T-helper 17 cell (primary cell): ENCODE data around the gene ZNF524. TPM values are rescaled to one million over a fixed set of nuclear protein-coding genes. Genes with fewer than 3 reads are reported as not detected.
A peak's percentile ranks its signal among the peaks of the same experiment; 100 is the strongest.

Experiments used
- ATAC-seq: fragments of 150-1000 bp; cut with Tn5 transposase; 2 replicates; pipeline ENCODE4 v1.10.0; 2021; ENCODE audit warnings: mild to moderate bottlenecking, moderate library complexity
- DNase-seq, 3 donors: peaks; one replicate each; pipeline versions ENCODE4 v3.0.0 to v3.0.0-alpha.2; 2020 to 2021
- H3K9me3 ChIP-seq: one replicate; pipeline ENCODE4 v1.7.0; 2013; ENCODE audit warnings: low read length, mild to moderate bottlenecking; ENCODE audit not compliant: control insufficient read depth, poor library complexity, severe bottlenecking
- H3K27ac Mint-ChIP-seq: one replicate; pipeline ENCODE4 v1.8.0; 2022; ENCODE audit warnings: mild to moderate bottlenecking, moderate library complexity, mixed read lengths
- H3K27me3 Mint-ChIP-seq: one replicate; pipeline ENCODE4 v1.8.0; 2022; ENCODE audit warnings: mixed read lengths
- H3K36me3 Mint-ChIP-seq: one replicate; pipeline ENCODE4 v1.8.0; 2022; ENCODE audit warnings: low read depth, mixed read lengths
- H3K4me1 Mint-ChIP-seq: one replicate; pipeline ENCODE4 v1.8.0; 2022; ENCODE audit warnings: mild to moderate bottlenecking, mixed read lengths
- H3K4me3 Mint-ChIP-seq: one replicate; pipeline ENCODE4 v1.8.0; 2022; ENCODE audit warnings: mild to moderate bottlenecking, moderate library complexity, mixed read lengths
- total RNA-seq, 4 donors: library from RNA in 2 of 4; stranded (reverse) in 2 of 4; gene quantifications; one replicate each; pipeline ENCODE4 v1.2.3 and lab custom pipeline; 2022 to 2026

Gene ZNF524
- total RNA-seq, 2 donors from 2014 or later = 16.6 to 17.0 TPM

GRCh38 chr19:55646889-55647731, 47.0 kb downstream of the ZNF524 start:
- Mint-ChIP-seq H3K27me3 (no peaks in the 10 kb centered on the region), H3K4me3 (peak overlapping the region; percentile 71), H3K27ac (peak overlapping the region; percentile 60), H3K36me3 (no peaks in the 10 kb centered on the region), H3K4me1 (peaks cover 28% of the 10 kb centered on the region)
- no peak for DNase-seq
- ATAC-seq = no peak
- H3K9me3 ChIP-seq = no peaks in the 10 kb centered on the region

DNA sequence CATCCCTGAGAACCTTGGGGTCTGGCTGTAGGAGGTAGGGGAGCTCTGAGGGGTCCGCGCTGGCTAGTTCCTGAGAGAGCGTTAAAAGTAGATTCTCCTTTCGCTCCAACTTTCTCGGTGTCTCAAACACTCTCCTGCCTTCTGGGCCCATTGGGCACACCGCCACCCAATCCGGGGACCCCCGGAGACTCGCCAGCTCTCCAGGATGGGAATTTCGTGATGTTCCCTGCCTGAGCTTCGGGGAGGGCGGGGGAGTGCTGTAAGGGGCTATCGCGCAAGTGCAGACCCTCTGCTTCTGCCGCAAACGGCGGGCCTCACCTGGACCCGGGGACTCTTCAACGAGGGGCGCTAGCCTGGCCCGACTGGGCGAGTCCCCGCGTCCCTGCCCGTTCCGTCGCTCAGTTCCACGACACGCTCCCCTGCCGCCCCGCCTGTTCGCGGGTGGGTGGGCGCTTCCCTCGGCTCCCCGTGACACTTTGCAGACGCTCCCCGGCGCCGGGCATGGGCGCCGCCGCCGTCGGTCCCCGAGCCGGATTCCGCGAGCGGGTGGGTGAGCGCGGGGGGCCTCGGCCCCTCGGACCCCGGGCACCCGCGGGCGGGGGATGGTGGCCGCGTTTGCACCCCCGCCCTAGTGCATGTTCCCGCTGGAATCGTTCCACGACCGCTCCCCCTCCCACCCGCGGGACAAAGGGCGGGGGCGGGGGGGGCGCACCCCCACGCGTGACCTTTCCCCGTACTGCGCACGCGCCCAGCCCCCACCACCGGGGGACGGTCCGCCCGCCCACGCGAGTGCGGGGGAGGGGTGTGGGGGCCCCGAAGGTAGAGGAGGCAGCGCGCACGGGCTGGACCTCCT, 47.9 kb downstream of the ZNF524 start, which contains the start of gene CCDC106:
CCDC106 (plus strand) TSS at position 481 of the 853 bp plus-strand sequence. CDS start 835 bp downstream, outside the sequence.
- H3K4me3 Mint-ChIP-seq = peak within 1 kb of the TSS; percentile 85
- H3K4me1 Mint-ChIP-seq = peaks cover 25% of the 10 kb centered on the region
- H3K27me3 Mint-ChIP-seq = no peaks in the 10 kb centered on the region
- no peaks in the 10 kb centered on the region for H3K9me3 ChIP-seq
- ATAC-seq (peak; percentile 34), DNase-seq (no peak)
- peak within 1 kb of the TSS; percentile 77 for H3K27ac Mint-ChIP-seq
- H3K36me3 Mint-ChIP-seq = no peaks in the 10 kb centered on the region

- DNase-seq = no peak
- ATAC-seq = no peak
- no peaks in the 10 kb centered on the region for H3K27me3 Mint-ChIP-seq
- H3K9me3 ChIP-seq = no peaks in the 10 kb centered on the region
- peaks cover 22% of the 10 kb centered on the region for H3K4me1 Mint-ChIP-seq
- peak overlapping the region; percentile 85 for H3K4me3 Mint-ChIP-seq
- peak overlapping the region; percentile 77 for H3K27ac Mint-ChIP-seq
- no peaks in the 10 kb centered on the region for H3K36me3 Mint-ChIP-seq
These were observed 48.6 kb downstream of the ZNF524 start for GRCh38 chr19:55648585-55649267.

DNA sequence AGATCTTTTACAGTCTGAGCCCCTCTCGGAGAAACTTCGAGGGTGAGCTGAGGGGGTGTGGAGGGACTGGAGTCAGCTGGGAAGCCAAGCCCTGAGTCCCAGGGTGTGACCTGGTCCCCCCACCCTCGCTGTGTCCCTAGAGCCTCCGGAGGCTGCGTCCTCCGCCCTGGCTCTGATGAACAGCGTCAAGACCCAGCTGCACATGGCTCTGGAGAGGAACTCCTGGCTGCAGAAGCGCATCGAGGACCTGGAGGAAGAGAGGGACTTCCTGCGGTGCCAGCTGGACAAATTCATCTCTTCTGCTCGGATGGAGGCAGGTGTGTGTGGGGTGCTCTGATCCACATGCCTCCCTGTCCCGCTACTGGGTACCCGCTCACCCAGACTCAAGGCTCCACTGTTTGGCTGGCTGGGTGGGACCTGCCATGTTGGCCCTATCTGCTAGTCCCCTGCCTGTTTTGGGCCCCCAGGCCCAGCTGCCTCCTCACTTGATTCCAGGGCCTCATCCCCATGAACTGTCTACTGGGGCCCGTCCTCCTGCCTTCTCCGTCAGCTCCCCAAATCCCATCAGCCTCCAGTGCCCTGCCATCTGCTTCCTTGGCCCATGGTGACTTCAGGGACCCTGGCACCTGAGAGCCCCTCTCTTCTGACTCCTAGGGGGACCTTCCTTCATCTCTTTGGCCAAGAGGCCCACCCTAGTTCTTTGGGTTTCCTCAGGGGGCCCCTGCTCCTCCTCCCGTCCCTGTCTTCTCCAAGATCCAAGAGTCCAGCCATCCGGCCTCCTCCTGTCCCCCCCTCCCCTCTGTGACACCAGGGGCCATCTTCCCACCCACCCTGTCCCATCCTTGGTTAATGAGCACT, 49.4 kb downstream of the ZNF524 start:
- Mint-ChIP-seq H3K4me1 (peaks cover 22% of the 10 kb centered on the region), H3K4me3 (peak overlapping the region; percentile 85), H3K27me3 (no peaks in the 10 kb centered on the region), H3K27ac (peak overlapping the region; percentile 77), H3K36me3 (no peaks in the 10 kb centered on the region)
- ATAC-seq = no peak
- DNase-seq = no peak
- no peaks in the 10 kb centered on the region for H3K9me3 ChIP-seq

DNA sequence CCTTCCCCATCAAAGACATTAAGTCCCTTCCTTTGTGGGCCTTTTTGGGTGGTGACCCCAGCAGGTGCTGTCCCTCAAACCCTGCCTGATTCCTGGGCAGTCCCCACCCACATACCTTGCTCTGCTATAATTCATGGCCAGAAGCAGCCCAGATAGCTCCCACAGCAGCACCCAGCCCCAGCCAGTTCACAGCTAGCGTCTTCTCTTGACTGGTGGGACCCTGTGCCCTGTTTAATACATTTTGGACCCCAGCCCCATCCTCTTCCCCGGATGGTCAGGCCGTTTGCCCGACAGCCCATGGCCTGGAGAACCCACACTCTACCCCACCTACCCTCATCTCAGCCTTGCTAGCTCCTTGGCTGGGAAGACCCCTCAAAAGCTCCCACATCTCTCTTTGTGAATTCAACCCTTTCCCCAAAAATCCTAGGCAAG, 50.1 kb downstream of the ZNF524 start:
- no peaks in the 10 kb centered on the region for H3K36me3 Mint-ChIP-seq
- no peaks in the 10 kb centered on the region for H3K27me3 Mint-ChIP-seq
- DNase-seq (no peak), ATAC-seq (no peak)
- peak overlapping the region; percentile 85 for H3K4me3 Mint-ChIP-seq
- peaks cover 21% of the 10 kb centered on the region for H3K4me1 Mint-ChIP-seq
- no peaks in the 10 kb centered on the region for H3K9me3 ChIP-seq
- peak overlapping the region; percentile 61 for H3K27ac Mint-ChIP-seq

GRCh38 chr19:55650602-55651230, 50.6 kb downstream of the ZNF524 start:
- H3K27ac Mint-ChIP-seq = peak overlapping the region; percentile 61
- H3K36me3 Mint-ChIP-seq = no peaks in the 10 kb centered on the region
- H3K4me1 Mint-ChIP-seq = peaks cover 22% of the 10 kb centered on the region
- ATAC-seq (no peak), DNase-seq (no peak)
- peak overlapping the region; percentile 5 for H3K4me3 Mint-ChIP-seq
- no peaks in the 10 kb centered on the region for H3K9me3 ChIP-seq
- H3K27me3 Mint-ChIP-seq = no peaks in the 10 kb centered on the region

- no peak for DNase-seq
- Mint-ChIP-seq H3K4me3 (no peak overlapping the region), H3K4me1 (peaks cover 27% of the 10 kb centered on the region), H3K36me3 (no peaks in the 10 kb centered on the region), H3K27me3 (no peaks in the 10 kb centered on the region), H3K27ac (no peak overlapping the region)
- H3K9me3 ChIP-seq = no peaks in the 10 kb centered on the region
- ATAC-seq = no peak
These were observed 51.1 kb downstream of the ZNF524 start for GRCh38 chr19:55651236-55651635.

DNA sequence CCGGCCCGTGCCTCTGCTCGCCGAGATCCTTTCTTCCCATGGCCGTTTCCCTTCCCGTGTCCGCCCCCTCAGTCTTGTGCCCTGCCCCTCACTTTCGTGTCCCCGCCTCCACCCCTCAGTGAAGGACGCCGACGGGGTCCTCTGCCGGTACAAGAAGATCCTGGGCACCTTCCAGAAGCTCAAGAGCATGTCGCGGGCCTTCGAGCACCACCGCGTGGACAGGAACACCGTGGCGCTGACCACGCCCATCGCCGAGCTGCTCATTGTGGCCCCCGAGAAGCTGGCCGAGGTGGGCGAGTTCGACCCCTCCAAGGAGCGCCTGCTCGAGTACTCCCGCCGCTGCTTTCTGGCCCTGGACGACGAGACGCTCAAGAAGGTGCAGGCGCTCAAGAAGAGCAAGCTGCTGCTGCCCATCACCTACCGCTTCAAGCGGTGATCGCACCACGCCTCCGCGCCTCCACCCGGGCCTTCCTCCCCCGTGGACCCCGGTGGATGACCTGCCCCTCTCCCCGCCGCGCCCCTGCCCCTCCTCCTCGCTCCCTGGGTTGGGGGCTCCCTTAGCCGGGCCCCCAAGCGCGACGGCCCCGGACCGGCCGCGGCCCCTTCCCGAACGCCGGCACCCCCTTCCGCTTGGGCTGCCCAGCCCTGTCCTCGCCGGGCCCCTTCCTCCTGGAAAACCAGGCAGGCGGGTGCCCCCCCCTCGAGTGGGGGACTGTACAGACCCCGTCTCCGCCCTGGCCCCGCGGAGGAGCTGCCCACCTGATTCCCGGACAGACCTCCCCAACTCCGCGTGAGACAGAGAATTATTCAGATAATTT, 52.4 kb downstream of the ZNF524 start:
- Mint-ChIP-seq H3K4me3 (no peak overlapping the region), H3K4me1 (peaks cover 36% of the 10 kb centered on the region), H3K36me3 (no peaks in the 10 kb centered on the region), H3K27ac (no peak overlapping the region), H3K27me3 (no peaks in the 10 kb centered on the region)
- ATAC-seq (no peak), DNase-seq (no peak)
- no peaks in the 10 kb centered on the region for H3K9me3 ChIP-seq

Other genes with a start within 250 kb of the ZNF524 start
- gene COX6B2, start 245.6 kb upstream of the ZNF524 start, total RNA-seq = 1 to 10 TPM in 1 of 2 donors, under 1 TPM in 1; 0.62 to 1.4 TPM
- under 1 TPM in 1 of 2 donors, not detected in 1; 0.07 TPM for gene GARIN5B, start 237.0 kb upstream of the ZNF524 start, total RNA-seq
- gene IL11, start 229.8 kb upstream of the ZNF524 start, total RNA-seq = under 1 TPM; 0.25 to 0.89 TPM
- gene TMEM190, start 223.5 kb upstream of the ZNF524 start, total RNA-seq = not detected
- 10 to 100 TPM; 14.6 to 19.5 TPM for gene TMEM238, start 216.0 kb upstream of the ZNF524 start, total RNA-seq
- gene RPL28, start 214.4 kb upstream of the ZNF524 start, total RNA-seq = 1,000 to 10,000 TPM; 3,164 to 3,616 TPM
- gene UBE2S, start 192.5 kb upstream of the ZNF524 start, total RNA-seq = 10 to 100 TPM; 64.6 to 78.1 TPM
- not detected for gene SHISA7, start 157.0 kb upstream of the ZNF524 start, total RNA-seq
- 1 to 10 TPM; 6.5 to 7.2 TPM for gene ISOC2, start 138.6 kb upstream of the ZNF524 start, total RNA-seq
- gene C19orf85, start 135.5 kb upstream of the ZNF524 start, total RNA-seq = not detected
- gene ZNF628, start 123.7 kb upstream of the ZNF524 start, total RNA-seq = 10 to 100 TPM; 19.4 to 25.5 TPM
- 10 to 100 TPM in 1 of 2 donors, 1 to 10 TPM in 1; 9.1 to 11.9 TPM for gene NAT14, start 115.1 kb upstream of the ZNF524 start, total RNA-seq
- under 1 TPM; 0.08 to 0.47 TPM for gene SSC5D, start 111.9 kb upstream of the ZNF524 start, total RNA-seq
- not detected for gene SBK2, start 63.2 kb upstream of the ZNF524 start, total RNA-seq
- gene SBK3, start 54.7 kb upstream of the ZNF524 start, total RNA-seq = not detected
- gene ZNF579, start 19.4 kb upstream of the ZNF524 start, total RNA-seq = 1 to 10 TPM; 5.9 to 6.2 TPM
- gene FIZ1, start 771 bp upstream of the ZNF524 start, total RNA-seq = 10 to 100 TPM in 1 of 2 donors, 1 to 10 TPM in 1; 9.2 to 10.7 TPM
- gene ZNF865, start 5.4 kb downstream of the ZNF524 start, total RNA-seq = 10 to 100 TPM; 12.6 to 12.8 TPM
- gene ZNF784, start 24.3 kb downstream of the ZNF524 start, total RNA-seq = 10 to 100 TPM; 11.3 to 13.8 TPM
- 10 to 100 TPM; 40.3 to 41.8 TPM for gene ZNF580, start 40.7 kb downstream of the ZNF524 start, total RNA-seq
- 10 to 100 TPM; 24.7 to 26.3 TPM for gene ZNF581, start 43.4 kb downstream of the ZNF524 start, total RNA-seq
- gene CCDC106, start 47.9 kb downstream of the ZNF524 start, total RNA-seq = 1 to 10 TPM; 1.1 to 1.6 TPM
- gene U2AF2, start 54.7 kb downstream of the ZNF524 start, total RNA-seq = 100 to 1,000 TPM; 248 to 258 TPM
- 10 to 100 TPM; 42.5 to 44.1 TPM for gene EPN1, start 74.9 kb downstream of the ZNF524 start, total RNA-seq
- not detected for gene NLRP9, start 138.1 kb downstream of the ZNF524 start, total RNA-seq
- not detected for gene RFPL4A, start 158.8 kb downstream of the ZNF524 start, total RNA-seq
- gene RFPL4AL1, start 168.8 kb downstream of the ZNF524 start, total RNA-seq = not detected
- not detected for gene NLRP11, start 231.7 kb downstream of the ZNF524 start, total RNA-seq
- gene NLRP4, start 236.3 kb downstream of the ZNF524 start, total RNA-seq = not detected